ENCODE data around the gene LRP5. TPM values are rescaled to one million over a fixed set of nuclear protein-coding genes. Genes with fewer than 3 reads are reported as not detected.

LRP5 gene
- total RNA-seq, 1 donor from 2014 or later = 15.1 TPM

- DNase-seq = no peak
Observed at GRCh38 chr11:68347345-68347744, 35.0 kb downstream of the LRP5 start.

- DNase-seq = no peak
Observed at GRCh38 chr11:68347841-68348240, 35.5 kb downstream of the LRP5 start.

- no peak for DNase-seq
Observed at GRCh38 chr11:68349461-68350249, 37.3 kb downstream of the LRP5 start.

- no peak for DNase-seq
Observed at GRCh38 chr11:68350759-68351449, 38.5 kb downstream of the LRP5 start.

GRCh38 chr11:68351450-68352275 lies 39.3 kb downstream of the LRP5 start:
- DNase-seq = no peak

GRCh38 chr11:68352591-68352990 lies 40.2 kb downstream of the LRP5 start:
- DNase-seq = no peak

GRCh38 chr11:68353118-68353517 lies 40.7 kb downstream of the LRP5 start:
- no peak for DNase-seq

GRCh38 chr11:68353669-68354068 lies 41.3 kb downstream of the LRP5 start:
- no peak for DNase-seq

GRCh38 chr11:68354148-68354872 lies 41.9 kb downstream of the LRP5 start:
- no peak for DNase-seq

GRCh38 chr11:68355471-68355870 lies 43.1 kb downstream of the LRP5 start:
- no peak for DNase-seq

- no peak for DNase-seq
Observed at GRCh38 chr11:68357568-68357967, 45.2 kb downstream of the LRP5 start.

- no peak for DNase-seq
Observed at GRCh38 chr11:68358416-68358815, 46.0 kb downstream of the LRP5 start.

- DNase-seq = no peak
Observed at GRCh38 chr11:68361702-68362101, 49.3 kb downstream of the LRP5 start.

GRCh38 chr11:68362801-68363379 lies 50.5 kb downstream of the LRP5 start:
- DNase-seq = no peak

- no peak for DNase-seq
Observed at GRCh38 chr11:68363776-68364175, 51.4 kb downstream of the LRP5 start.

GRCh38 chr11:68364581-68364980 lies 52.2 kb downstream of the LRP5 start:
- no peak for DNase-seq

GRCh38 chr11:68365943-68366435 lies 53.6 kb downstream of the LRP5 start:
- DNase-seq = no peak

GRCh38 chr11:68367252-68367651 lies 54.9 kb downstream of the LRP5 start:
- no peak for DNase-seq

GRCh38 chr11:68369756-68370155 lies 57.4 kb downstream of the LRP5 start:
- DNase-seq = no peak

- DNase-seq = no peak
Observed at GRCh38 chr11:68370211-68371111, 58.1 kb downstream of the LRP5 start.
